Activated CD4-positive, alpha-beta T cell treated with anti-CD3 and anti-CD28 coated beads for 24 hours (primary cell): ENCODE results near the gene QPCTL.
"Not testable (repeated sequence)": the region's sequence is repeated elsewhere in the genome, so short reads cannot be mapped to it uniquely, and the experiment has no call there.

Experiments used
- DNase-seq, 2 donors: peaks; one replicate each; pipeline ENCODE4 v3.0.0-alpha.2; 2020; ENCODE audit warnings: low read depth in 2 of 2

The QPCTL gene

GRCh38 chr19:45717131-45717982 lies 24.9 kb downstream of the QPCTL start:
- peak; percentile 94 for DNase-seq

- no peak for DNase-seq
These were observed 25.7 kb downstream of the QPCTL start for GRCh38 chr19:45717983-45718650.

DNA sequence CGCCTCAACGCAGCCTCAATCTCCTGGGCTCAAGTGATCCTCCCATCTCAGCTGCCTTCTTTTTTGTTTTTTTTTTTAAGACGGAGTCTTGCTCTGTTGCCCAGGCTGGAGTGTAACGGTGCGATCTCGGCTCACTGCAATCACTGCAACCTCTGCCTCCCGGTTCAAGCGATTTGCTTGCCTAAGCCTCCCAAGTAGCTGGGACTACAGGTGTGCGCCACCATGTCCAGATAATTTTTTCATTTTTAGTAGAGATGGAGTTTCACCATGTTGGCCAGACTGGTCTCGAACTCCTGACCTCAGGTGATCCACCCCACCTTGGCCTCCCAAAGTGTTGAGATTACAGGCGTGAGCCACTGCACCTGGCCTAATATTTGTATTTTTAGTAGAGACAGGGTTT lies 27.6 kb downstream of the QPCTL start:
- DNase-seq = not testable (repeated sequence)

- DNase-seq = not testable (repeated sequence)
These were observed 36.2 kb downstream of the QPCTL start for GRCh38 chr19:45728683-45729082.

GRCh38 chr19:45729800-45730290 lies 37.4 kb downstream of the QPCTL start:
- no peak for DNase-seq

DNA sequence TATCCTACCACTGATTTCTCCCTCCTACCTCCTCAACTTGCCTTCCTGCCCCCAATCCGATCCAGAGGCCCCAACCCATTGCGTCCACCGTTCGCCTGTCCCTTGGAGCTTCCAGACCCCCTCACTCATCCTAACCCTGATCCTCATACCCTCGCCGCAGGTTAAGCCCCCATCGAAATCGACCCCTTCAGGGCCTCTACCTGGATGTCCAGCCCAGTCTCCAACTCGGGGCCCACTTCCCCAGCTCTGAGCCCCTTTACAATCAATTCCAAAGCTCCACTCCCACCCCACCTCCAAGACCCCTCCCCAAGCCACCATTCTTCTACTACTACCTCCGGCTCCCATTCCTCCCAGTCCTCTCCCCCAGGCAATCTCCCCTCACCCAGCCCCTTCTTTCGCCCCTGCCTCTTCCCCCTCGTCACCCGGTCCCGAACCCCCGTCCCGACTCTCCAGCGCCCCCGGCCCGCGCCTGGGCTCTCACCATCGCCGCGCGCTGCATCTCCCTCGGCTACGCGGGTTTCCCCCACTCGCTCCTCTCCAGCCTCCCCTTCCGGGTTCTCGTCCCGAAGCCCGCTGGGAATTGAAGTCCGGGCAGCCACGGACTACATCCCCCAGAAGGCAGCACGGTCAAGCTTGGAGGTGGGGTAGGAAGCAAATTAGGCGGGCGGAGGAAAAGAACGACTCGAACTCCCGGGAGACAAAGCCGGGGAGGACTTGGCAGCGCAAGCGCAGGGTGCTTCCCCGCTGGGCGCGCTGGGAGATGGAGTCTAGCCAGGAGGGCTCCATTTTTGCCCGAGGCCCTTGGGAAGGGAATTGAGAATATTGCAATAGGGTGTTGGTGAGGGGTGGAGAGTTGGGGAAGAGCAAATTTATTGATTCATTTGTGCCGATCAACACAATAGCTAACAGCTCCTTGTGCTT lies 38.2 kb downstream of the QPCTL start, which contains the start of gene FBXO46:
Gene FBXO46 (minus strand): TSS at position 529 of the 921 bp plus-strand sequence. CDS start 17,401 bp downstream, outside the sequence.
- DNase-seq = peak; percentile 88 to 91

- no peak for DNase-seq
These were observed 40.8 kb downstream of the QPCTL start, which contains the start of gene MEIOSIN for GRCh38 chr19:45733160-45733810. TSS of gene MEIOSIN (plus strand) at chr19:45733439. CDS start at chr19:45735377, 1,938 bp downstream.

DNA sequence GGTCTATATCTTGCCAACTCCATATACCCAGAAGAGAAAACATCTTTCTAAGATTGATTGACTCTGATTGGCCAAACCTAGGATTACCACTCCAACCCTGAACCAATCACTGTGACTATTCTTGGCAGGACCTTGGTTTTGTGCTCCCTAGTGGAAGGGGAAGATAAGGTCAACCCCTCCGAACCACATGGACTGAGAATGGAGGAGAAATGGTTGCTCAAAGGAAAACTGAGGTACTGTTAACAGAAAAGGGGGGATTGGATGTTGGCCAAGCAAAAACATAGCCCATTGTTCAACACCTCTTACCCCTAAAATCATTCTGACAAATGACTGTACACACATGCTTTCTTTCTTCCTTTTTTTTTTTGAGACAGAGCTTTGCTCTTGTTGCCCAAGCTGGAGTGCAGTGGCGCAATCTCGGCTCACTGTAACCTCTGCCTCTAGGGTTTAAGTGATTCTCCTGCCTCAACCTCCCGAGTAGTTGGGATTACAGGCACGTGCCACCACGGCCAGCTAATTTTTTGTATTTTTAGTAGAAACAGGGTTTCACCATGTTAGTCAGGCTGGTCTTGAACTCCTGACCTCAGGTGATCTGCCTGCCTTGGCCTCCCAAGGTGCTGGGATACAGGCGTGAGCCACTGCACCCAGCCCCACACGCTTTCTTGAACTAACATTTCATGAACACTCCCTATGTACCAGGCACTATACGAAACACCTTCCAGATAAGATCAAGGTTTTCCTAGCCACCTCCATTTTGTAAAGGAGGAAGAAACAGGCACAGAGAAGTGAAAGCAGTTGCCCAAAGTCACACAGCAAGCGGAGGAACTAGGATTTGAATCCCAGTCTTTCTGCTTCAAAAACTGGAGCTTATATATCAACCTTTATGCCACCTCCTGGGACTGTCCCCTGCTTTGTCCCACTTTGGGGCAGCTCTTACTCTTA lies 47.3 kb downstream of the QPCTL start:
- DNase-seq = no peak

GRCh38 chr19:45742969-45743368 lies 50.5 kb downstream of the QPCTL start:
- DNase-seq = no peak

DNA sequence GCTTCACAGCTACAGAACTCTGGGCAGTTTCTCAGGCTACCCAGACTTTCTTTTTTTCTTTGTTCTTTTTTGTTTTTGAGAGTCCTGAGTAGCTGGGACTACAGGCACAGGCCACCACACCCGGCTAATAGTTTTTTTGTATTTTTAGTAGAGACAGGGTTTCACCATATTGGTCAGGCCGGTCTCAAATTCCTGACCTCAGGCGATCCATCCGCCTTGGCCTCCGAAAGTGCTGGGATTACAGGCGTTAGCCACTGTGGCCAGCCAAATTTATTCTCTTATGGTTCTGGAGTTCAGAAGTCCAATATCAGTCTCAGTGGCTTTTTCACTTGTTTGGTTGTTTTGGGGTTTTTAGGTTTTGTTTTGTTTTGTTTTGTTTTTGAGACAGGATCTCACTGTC lies 53.1 kb downstream of the QPCTL start:
- DNase-seq = no peak

DNA sequence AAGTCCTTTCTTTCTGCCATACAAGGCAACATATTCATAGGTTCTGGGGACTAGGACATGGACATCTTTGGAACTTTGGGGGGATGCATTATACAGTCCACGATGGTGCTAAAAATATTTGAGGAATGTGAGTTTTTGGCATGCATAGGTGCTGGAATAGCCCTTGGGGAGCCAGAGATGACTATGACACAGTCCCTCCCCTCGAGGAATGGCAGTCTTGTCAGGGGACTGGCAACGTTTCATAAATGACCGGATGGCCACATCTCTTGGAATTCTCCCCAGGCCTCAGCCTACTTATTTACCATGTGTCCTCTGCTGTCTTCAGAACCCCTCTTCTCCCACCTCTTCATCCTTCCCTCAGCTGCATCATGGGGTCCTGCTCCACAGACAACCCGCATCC lies 54.4 kb downstream of the QPCTL start:
- no peak for DNase-seq

DNA sequence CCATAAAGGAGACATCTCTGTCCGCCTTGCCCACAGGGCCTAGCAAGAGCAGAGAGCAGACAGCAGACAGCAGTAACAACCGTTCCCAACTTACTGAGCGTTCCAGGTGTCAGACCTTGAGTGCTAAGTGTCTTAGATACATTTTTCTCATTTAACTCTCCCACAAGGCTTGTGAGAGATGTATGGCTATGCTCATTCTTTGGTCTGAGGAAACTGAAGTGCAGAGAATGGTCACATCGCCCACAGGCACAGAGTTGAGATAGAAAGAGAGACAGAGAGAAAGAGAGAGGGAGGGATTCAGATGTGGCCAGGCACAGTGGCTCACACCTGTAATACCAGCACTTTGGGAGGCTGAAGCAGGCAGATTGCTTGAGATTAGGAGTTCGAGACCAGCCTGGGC lies 55.0 kb downstream of the QPCTL start:
- DNase-seq = no peak

DNA sequence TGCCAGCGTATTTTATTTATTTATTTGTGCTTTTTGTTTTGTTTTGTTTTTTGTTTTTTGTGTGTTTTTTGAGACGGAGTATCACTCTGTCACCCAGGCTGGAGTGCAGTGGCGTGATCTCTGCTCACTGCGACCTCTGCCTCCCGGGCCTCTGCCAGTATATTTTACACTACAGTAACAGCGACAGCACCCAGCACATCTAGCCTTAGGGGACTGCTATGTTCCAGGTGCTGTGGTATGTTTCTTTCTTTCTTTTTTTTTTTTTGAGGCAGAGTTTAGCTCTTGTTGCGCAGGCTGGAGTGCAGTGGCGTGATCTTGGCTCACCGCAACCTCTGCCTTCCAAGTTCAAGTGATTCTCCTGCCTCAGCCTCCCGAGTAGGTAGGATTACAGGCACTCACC lies 59.0 kb downstream of the QPCTL start:
- DNase-seq = not testable (repeated sequence)

DNA sequence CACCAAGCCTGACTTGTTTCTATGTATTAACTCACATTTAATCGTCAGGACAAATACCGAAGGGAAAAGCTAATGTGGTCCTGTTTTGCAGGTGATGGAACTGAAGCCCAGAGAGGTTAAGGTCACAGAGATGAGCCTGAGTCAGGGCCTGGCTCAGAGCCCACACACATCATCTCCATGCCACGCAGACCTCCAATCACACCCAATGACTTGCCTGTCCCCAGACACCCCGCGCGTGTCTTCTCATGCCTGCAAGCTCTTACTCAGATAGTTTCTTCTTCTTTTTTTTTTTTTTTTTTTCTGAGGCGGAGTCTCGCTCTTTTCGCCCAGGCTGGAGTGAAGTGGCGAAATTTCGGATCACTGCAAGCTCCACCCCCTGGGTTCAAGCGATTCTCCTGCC lies 60.2 kb downstream of the QPCTL start:
- no peak for DNase-seq

GRCh38 chr19:45753548-45753947 lies 61.1 kb downstream of the QPCTL start:
- no peak for DNase-seq
